IMR-90 (cell line): ENCODE measurements around the gene NSUN7. TPM values are rescaled to one million over a fixed set of nuclear protein-coding genes. Genes with fewer than 3 reads are reported as not detected.
"Not testable (repeated sequence)": the region's sequence is repeated elsewhere in the genome, so short reads cannot be mapped to it uniquely, and the experiment has no call there.

Source experiments
- ATAC-seq: fragments of 200-7000 bp; cut with Tn5 transposase; 2 replicates; pipeline ENCODE4 v1.9.1; 2020; ENCODE audit warnings: low read depth, mild to moderate bottlenecking, moderate library complexity
- BruUV-seq: library from RNA; stranded (reverse); fragments of 400-500 nt; replicated peaks from 2 replicates; lab custom pipeline; 2021; lab: Mats Ljungman, UMichigan
- CTCF ChIA-PET: fragments of 300-600 bp; formaldehyde crosslinking; extraction: SDS; loops from one replicate; lab custom pipeline; 2021; ENCODE audit warnings: antibody characterized with exemption; lab: Yijun Ruan, JAX
- POLR2A ChIA-PET: fragments of 300-600 bp; sonication (Branson Sonifier 250); formaldehyde crosslinking; loops from one replicate; lab custom pipeline; 2022; ENCODE audit warnings: antibody characterized with exemption; ENCODE audit not compliant: unreplicated experiment; lab: Charles Lee
- DNase-seq: peaks from one replicate; pipeline ENCODE4 v3.0.0; 2013
- H2AFZ ChIP-seq: replicated peaks from 2 replicates; pipeline ENCODE3; 2013; ENCODE audit warnings: low read length, mild to moderate bottlenecking; ENCODE audit not compliant: poor library complexity
- H2AK5ac ChIP-seq: 2 replicates; pipeline ENCODE4 v1.6.1; 2013; ENCODE audit warnings: low read depth, low read length, inconsistent platforms
- H2AK9ac ChIP-seq: replicated peaks from 2 replicates; pipeline ENCODE3; 2013; ENCODE audit warnings: mild to moderate bottlenecking, low read depth, low read length, moderate library complexity; ENCODE audit not compliant: poor library complexity
- H2BK120ac ChIP-seq: 2 replicates; pipeline ENCODE4 v1.6.1; 2013; ENCODE audit warnings: low read depth, low read length, inconsistent platforms
- H2BK15ac ChIP-seq: 3 replicates; pipeline ENCODE4 v1.6.1; 2013; ENCODE audit warnings: low read depth, low read length, inconsistent platforms
- H2BK20ac ChIP-seq: 2 replicates; pipeline ENCODE4 v1.6.1; 2013; ENCODE audit warnings: low read depth, mild to moderate bottlenecking, inconsistent platforms, low read length, moderate library complexity
- H2BK5ac ChIP-seq: 2 replicates; pipeline ENCODE4 v1.6.1; 2013; ENCODE audit warnings: mild to moderate bottlenecking, low read depth, low read length, inconsistent platforms; ENCODE audit not compliant: poor library complexity, severe bottlenecking
- H3K14ac ChIP-seq: replicated peaks from 2 replicates; pipeline ENCODE4 v1.6.1; 2013; ENCODE audit warnings: low read depth, low read length, inconsistent platforms
- H3K18ac ChIP-seq: 2 replicates; pipeline ENCODE4 v1.6.1; 2013; ENCODE audit warnings: low read depth, low read length, control low read depth
- H3K23ac ChIP-seq: 2 replicates; pipeline ENCODE4 v1.6.1; 2013; ENCODE audit warnings: low read depth, low read length, inconsistent platforms
- H3K27ac ChIP-seq: 2 replicates; pipeline ENCODE4 v1.5.1; 2013; ENCODE audit warnings: mild to moderate bottlenecking, control low read depth, low read length; ENCODE audit not compliant: insufficient read depth
- H3K27me3 ChIP-seq: 2 replicates; pipeline ENCODE4 v1.6.1; 2013; ENCODE audit warnings: low read length; ENCODE audit not compliant: control insufficient read depth, insufficient read depth
- H3K36me3 ChIP-seq: 2 replicates; pipeline ENCODE4 v1.6.1; 2013; ENCODE audit warnings: low read length, mixed read lengths; ENCODE audit not compliant: control insufficient read depth, insufficient read depth
- H3K4ac ChIP-seq: 2 replicates; pipeline ENCODE4 v1.6.1; 2013; ENCODE audit warnings: low read depth, low read length, inconsistent platforms
- H3K4me1 ChIP-seq: 2 replicates; pipeline ENCODE4 v1.6.1; 2013; ENCODE audit warnings: low read length, mixed read lengths; ENCODE audit not compliant: control insufficient read depth, insufficient read depth
- H3K4me2 ChIP-seq: 2 replicates; pipeline ENCODE4 v1.6.1; 2013; ENCODE audit warnings: low read depth, mild to moderate bottlenecking, control low read depth, low read length, moderate library complexity
- H3K4me3 ChIP-seq: 2 replicates; pipeline ENCODE4 v1.5.1; 2013; ENCODE audit warnings: low read depth, mild to moderate bottlenecking, control low read depth, low read length, moderate library complexity; ENCODE audit not compliant: insufficient read depth
- H3K56ac ChIP-seq: 2 replicates; pipeline ENCODE4 v1.6.1; 2013; ENCODE audit warnings: low read length, inconsistent platforms; ENCODE audit not compliant: insufficient read depth; ENCODE audit errors: extremely low read depth
- H3K79me1 ChIP-seq, 2 experiments: 2 replicates each; pipeline ENCODE4 v1.6.1; 2013; ENCODE audit warnings: low read length in 2 of 2, inconsistent platforms in 1 of 2, low read depth in 1 of 2
- H3K9ac ChIP-seq: 2 replicates; pipeline ENCODE4 v1.6.1; 2013; ENCODE audit warnings: low read depth, low read length, control low read depth
- H3K9me1 ChIP-seq: 2 replicates; pipeline ENCODE4 v1.6.1; 2013; ENCODE audit warnings: low read length, inconsistent platforms; ENCODE audit not compliant: insufficient read depth
- H3K9me3 ChIP-seq: 2 replicates; pipeline ENCODE4 v1.6.1; 2013; ENCODE audit warnings: low read length; ENCODE audit not compliant: control insufficient read depth, insufficient read depth
- H4K20me1 ChIP-seq: 2 replicates; pipeline ENCODE4 v1.6.1; 2013; ENCODE audit warnings: low read length, inconsistent platforms; ENCODE audit not compliant: insufficient read depth
- H4K5ac ChIP-seq: 2 replicates; pipeline ENCODE4 v1.6.1; 2013; ENCODE audit warnings: mild to moderate bottlenecking, low read depth, low read length, control low read depth
- H4K8ac ChIP-seq, 2 experiments: 2 replicates each; pipeline ENCODE4 v1.6.1; 2013; ENCODE audit warnings: low read depth in 2 of 2, low read length in 2 of 2, control low read depth in 1 of 2, inconsistent platforms in 1 of 2
- H4K91ac ChIP-seq: 2 replicates; pipeline ENCODE4 v1.6.1; 2013; ENCODE audit warnings: low read depth, low read length, inconsistent platforms; ENCODE audit not compliant: insufficient read depth
- WGBS, 2 experiments: methylation state at CpG; one replicate each; pipeline versions ENCODE4 v1.1.5 to v1.1.7; 2013; ENCODE audit warnings: missing lambda C conversion rate in 2 of 2; ENCODE audit not compliant: insufficient read length in 1 of 2; ENCODE audit errors: extremely low coverage in 2 of 2; 5-methylcytosine and 5-hydroxymethylcytosine counted together
- dilution Hi-C: fragments of 300-500 bp; cut with HindIII; formaldehyde crosslinking; loops from one replicate; pipeline ENCODE4 v1.14.3; 2018; ENCODE audit warnings: low sequenced_read_pairs; ENCODE audit not compliant: unreplicated experiment
- in situ Hi-C: fragments of 300-500 bp; cut with MboI; formaldehyde crosslinking; loops from 3 replicates; pipeline ENCODE4 v1.14.3; 2019; ENCODE audit warnings: low sequenced_read_pairs, inconsistent platforms, mixed read lengths
- intact Hi-C: fragments of 100-400 bp; cut with micrococcal nuclease; formaldehyde crosslinking; loops from 2 replicates; pipeline ENCODE4 v1.10.0; 2022
- polyA plus RNA-seq, 3 experiments: library from polyadenylated mRNA; depleted of rRNA; stranded (reverse); fragments of >200 nt; gene quantifications; 2 replicates each; pipeline ENCODE4 v1.2.3, GENCODE V29; 2012; ENCODE audit warnings: low replicate concordance in 1 of 3
- total RNA-seq: library from RNA; depleted of rRNA; stranded (reverse); fragments of >200 nt; gene quantifications from 2 replicates; pipeline ENCODE4 v1.2.3, GENCODE V29; 2012

Gene NSUN7
- total and polyA plus RNA-seq, 2 of the 4 experiments (the other 2 are of a cell fraction): not detected

- H3K9me1 ChIP-seq, H2AFZ ChIP-seq, H3K27me3 ChIP-seq, dilution Hi-C loops, CTCF ChIA-PET, H3K9ac ChIP-seq, H3K18ac ChIP-seq, H3K9me3 ChIP-seq, H2AK9ac ChIP-seq, H4K91ac ChIP-seq, DNase-seq, H3K14ac ChIP-seq, H3K4me3 ChIP-seq, intact Hi-C loops, H2BK15ac ChIP-seq, H3K56ac ChIP-seq, H4K5ac ChIP-seq, H3K4me2 ChIP-seq, H2BK120ac ChIP-seq, H3K4me1 ChIP-seq, H3K23ac ChIP-seq, H4K8ac ChIP-seq, H3K27ac ChIP-seq, BruUV-seq, ATAC-seq, H4K20me1 ChIP-seq, H2AK5ac ChIP-seq, H3K4ac ChIP-seq, H2BK20ac ChIP-seq, H3K79me1 ChIP-seq, H2BK5ac ChIP-seq: not testable (repeated sequence)
- WGBS, 2 experiments: no CpG with 5 or more reads among the region's 6 CpGs
- H3K36me3 ChIP-seq: peaks cover 24% of the 10 kb centered on the region
- POLR2A ChIA-PET: interaction anchor here (0.6 kb wide), 1 partner anchor 469 kb away, joined by 3 read pairs; no protein-coding TSS in a partner anchor
- in situ Hi-C loops: loop anchor here (25.0 kb wide), 1 partner anchor 105 kb away; no protein-coding TSS in a partner anchor
These were observed 67.4 kb downstream of the NSUN7 start for GRCh38 chr4:40817157-40817556.
